T-helper 22 cell (primary cell): ENCODE data around the gene HPS4.
"Not testable (repeated sequence)": the region's sequence is repeated elsewhere in the genome, so short reads cannot be mapped to it uniquely, and the experiment has no call there.

ENCODE experiments used
- DNase-seq: peaks from one replicate; pipeline ENCODE4 v3.0.0-alpha.2; 2020; ENCODE audit warnings: low read depth

The HPS4 gene

GRCh38 chr22:26442086-26442756, 41.4 kb downstream of the HPS4 start:
- no peak for DNase-seq

DNA sequence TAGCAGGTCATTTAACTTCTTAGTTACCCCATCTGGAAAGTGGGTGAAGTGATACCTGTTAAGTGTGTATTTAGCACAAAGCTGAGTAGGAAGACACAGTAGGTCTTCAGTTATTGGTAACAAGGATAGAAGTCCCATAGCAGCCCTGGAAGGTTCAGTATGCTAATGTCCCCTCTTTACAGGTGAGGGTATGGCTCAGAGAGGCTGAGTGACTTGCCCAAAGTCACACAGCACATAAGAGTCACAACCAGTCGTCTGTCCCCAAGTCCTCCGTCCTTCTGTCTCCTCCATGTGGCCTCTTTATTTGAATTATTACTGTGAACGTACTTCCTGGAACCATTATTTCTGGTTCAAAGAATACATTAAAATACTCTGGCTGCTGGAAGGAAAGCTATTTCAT, 44.0 kb downstream of the HPS4 start:
- DNase-seq, result no peak

GRCh38 chr22:26438776-26439175, 44.8 kb downstream of the HPS4 start:
- not testable (repeated sequence) for DNase-seq

DNA sequence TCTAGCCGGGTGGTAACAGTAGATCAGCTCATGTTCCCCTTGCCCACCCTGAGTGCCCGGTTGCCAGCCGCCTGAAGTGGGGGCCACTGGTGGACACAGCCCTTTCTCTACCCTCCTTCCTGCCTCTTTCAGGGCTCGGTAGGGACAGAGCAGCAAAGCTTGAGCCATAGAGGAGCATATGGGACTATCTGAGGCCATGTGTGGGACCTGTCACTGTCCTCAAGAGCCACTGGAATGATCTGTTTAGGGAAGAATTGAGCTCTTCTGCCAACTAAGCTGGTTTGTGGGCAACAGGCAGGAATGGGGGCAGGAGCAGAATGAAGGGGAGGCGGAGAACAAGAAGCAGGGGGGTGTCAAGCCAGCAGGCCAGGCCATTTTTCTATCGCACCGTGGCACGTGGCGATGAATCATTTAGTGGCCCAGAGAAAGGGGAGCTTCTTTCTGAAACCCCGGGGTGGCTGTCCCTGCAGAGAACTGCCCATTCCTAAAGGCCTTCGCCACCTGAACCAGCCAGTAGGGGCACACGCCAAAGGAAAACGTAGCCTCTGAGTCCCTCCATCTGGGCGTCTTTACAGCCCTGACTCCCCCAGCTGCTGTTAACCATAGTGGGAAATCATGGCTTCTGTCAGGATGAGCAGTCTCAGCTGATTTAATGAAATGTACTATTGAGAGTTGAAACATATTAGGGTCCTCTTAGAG, 45.7 kb downstream of the HPS4 start:
- DNase-seq, result no peak

GRCh38 chr22:26436903-26437515, 46.6 kb downstream of the HPS4 start:
- no peak for DNase-seq

DNA sequence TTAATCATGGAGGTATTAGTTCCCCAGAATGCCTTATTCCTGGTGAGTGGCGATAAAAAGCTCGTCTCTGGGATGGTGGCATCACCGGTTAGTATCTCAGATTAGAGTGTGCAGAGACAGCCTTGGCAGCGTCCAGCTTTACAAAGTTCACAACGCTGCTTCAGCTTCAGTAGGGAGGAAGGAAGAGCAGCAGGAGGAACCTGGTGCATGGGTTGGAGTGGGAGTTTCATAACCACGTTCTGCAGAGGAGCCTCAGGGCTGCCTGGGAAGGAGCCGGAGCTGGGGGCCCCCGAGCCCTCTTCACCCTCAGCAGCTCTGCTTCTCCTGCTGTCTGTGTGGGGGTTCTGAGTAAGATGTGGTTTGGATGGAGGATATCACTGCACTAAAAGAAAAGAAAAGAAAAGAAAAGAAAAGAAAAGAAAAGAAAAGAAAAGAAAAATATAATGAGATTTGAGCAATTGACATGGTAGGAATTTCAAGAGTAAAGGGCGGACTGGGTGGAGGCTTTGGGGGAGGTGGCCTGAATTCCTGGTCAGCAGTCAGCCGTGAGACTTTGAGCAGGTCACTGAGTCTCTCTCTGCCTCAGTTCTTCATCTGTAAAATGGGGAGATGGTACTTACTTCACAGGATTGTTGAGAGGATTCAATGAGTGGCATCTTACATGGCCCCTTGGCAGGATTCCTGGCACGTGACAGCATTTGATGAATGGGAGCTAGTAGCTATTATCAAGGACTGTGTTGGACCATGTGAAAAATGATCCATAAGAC, 48.1 kb downstream of the HPS4 start:
- DNase-seq, result no peak

DNA sequence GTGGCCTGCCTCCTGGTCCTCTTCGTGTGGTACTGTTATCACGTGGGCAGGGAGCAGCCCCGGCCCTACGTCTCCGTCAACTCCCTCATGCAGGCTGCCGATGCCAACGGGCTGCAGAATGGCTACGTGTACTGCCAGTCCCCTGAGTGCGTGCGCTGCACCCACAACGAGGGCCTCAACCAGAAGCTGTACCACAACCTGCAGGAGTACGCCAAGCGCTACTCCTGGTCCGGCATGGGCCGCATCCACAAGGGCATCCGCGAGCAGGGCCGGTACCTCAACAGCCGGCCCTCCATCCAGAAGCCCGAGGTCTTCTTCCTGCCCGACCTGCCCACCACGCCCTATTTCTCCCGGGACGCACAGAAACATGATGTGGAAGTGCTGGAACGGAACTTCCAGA, 49.8 kb downstream of the HPS4 start:
- no peak for DNase-seq

DNA sequence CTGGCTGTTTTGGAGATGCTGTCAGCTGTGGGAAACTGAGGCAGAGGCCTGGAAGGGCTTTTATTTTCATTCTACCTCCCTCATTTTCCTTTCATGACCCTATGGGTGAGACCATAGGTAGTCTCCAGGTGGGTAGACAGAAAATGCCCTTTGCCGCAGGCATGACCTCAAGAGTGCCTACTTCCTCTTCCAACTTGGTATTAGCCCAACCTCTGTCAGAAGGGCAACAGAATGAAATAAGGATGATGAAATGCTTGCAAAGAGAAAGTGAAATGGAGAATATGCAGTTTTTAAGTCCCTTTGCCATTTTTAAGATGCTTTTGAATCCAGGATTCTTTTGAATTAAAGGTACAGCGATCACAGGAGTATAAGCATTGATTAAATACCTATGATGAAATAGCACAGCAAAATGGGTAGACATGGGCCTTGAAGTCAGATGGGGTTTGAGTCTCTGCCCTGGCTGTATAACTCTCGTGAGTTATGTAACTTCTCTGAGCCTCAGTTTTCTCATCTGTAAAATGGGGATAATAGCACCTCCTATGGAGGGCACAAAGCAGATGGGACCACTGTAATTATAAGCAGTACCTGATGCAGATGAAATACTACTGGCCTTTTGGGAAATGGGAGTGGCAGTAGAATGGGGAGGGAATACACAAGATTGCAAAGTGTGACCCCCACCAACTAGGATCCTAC, 50.8 kb downstream of the HPS4 start:
- no peak for DNase-seq

GRCh38 chr22:26431261-26431995, 52.2 kb downstream of the HPS4 start:
- no peak for DNase-seq

DNA sequence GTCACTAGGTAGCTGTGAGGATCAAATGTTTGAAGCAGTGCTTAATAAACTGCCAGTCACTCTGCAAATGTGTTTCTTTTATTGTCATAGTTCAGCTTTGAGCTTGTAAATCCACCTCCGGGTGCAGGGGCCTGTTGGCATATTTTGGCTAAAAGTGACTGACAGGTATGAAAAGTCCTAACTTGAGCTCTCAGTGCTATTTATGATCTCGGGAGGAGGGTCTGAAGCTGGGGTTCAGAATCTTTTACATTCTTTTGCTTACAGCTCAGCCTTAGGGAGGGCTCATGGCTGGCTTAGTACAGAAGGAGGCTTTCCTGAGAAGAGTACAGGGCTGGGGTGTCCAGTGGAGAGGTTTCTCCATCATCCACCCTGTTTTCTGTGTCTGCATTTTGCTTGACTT, 53.0 kb downstream of the HPS4 start:
- DNase-seq, result no peak

DNA sequence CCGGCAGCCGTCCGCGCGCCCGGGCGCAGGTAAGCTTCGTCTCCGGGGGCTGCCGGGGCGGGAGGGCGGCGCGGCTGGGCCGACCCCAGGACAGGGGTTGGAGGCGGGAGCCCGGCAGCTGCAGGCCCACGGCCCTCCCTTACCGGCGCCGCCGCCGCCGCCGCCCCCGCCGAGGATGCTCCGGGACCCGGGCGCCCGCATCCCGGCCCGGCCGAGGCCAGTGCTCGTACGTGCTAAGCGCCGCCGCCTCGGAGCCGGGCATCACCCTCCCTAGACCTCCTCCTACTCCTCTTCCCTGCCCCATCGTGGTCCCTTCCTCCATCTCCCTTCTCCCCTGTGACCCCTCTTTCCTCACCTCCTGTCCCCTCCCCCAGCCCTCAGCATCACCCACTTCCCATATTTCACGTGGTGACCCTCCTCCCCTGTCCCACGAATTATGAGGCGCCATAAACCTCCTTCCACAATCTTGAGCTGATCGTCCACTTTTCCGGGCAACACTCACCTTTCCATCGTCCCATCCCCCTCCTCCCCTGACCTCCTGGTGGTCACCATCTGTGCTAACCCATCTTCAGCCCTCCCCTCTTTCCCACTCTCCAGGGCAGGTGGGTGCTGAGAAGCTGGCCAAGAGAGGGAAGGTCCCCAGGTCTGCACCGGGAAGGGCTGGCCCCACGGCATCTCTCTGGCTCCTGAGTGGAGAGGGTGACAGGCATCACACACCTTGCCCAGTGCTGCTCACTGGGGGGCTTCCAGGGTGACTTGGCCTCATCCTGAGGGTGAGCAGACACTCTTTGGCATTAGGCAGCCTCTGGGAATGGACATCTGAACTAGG, 53.9 kb downstream of the HPS4 start:
- no peak for DNase-seq

GRCh38 chr22:26428515-26429457, 54.8 kb downstream of the HPS4 start, which contains the start of gene ASPHD2:
TSS of gene ASPHD2 (plus strand) at chr22:26429260. CDS start at chr22:26433616, 4,356 bp downstream.
- DNase-seq, result peak; percentile 74

DNA sequence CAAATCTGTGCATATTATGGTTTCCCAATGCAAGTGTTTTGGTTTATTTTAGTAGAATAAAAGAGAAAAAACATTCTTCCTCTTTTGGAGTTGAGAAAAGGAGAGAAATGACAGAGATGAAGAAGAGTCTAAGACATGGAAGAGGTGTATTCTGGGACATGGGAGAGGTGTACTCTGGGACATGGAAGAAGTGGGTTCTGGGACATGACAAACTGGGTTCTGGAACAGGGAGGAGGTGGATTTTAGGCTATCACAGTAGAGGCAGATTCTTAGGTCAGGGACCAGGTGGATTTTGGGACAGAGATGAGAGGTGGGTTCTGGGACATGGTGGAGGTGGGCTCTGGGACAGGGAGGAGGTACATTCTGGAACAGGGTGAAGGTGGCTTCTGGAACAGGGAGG, 56.7 kb downstream of the HPS4 start:
- no peak for DNase-seq

GRCh38 chr22:26418620-26419019, 65.0 kb downstream of the HPS4 start:
- no peak for DNase-seq

DNA sequence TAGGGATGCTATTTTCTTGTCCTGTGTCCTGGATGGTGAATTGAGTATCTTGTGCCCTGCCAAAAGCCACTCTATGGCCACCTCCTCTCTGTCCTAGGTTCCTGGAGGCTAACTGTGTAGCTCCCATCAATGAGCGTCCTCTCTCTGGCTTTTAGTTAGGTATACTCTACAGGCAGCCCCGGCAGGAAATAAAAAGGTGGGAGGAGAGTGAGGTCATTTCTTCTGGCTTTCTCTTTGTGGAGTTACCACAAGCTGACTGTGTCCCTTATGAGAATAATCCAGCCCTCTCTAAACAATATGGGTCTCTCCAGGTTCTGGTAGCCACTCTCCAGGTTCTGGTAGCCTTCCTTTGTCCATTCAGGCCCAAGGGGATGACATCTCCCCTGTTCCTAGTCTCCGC, 66.2 kb downstream of the HPS4 start:
- DNase-seq, result no peak

GRCh38 chr22:26416670-26417276, 66.8 kb downstream of the HPS4 start:
- no peak for DNase-seq

GRCh38 chr22:26416256-26416655, 67.3 kb downstream of the HPS4 start:
- DNase-seq, result no peak

- DNase-seq, result no peak
Measured at GRCh38 chr22:26414347-26414746, 69.2 kb downstream of the HPS4 start.

DNA sequence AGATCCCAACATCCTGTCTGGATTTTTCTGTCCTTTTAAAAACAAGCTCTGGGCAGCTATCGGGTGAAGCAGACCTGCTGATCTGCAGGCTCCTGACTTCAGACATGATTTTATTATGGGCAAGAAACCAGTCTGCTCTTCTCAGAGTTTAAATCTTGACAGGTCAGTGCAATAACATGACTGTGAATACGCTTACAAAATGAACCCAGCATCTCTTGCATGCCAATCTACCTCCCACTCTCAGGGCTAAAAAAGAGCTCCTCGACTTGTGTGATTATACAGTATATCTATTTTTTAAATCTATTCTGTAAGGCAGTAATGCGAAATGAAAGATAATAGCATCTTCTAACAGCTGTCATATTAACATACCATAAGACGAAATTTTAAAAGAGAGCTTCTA, 73.2 kb downstream of the HPS4 start:
- DNase-seq, result no peak
